GM12878 (cell line): ENCODE data around the gene PRKCQ. TPM values are rescaled to one million over a fixed set of nuclear protein-coding genes. Genes with fewer than 3 reads are reported as not detected.
A peak's percentile ranks its signal among the peaks of the same experiment; 100 is the strongest.

Experiments used
- ATAC-seq: fragments of 200-7000 bp; cut with Tn5 transposase; 3 replicates; pipeline ENCODE4 v1.9.1; 2020; ENCODE audit warnings: mild to moderate bottlenecking, moderate library complexity
- BruUV-seq: library from RNA; stranded (reverse); fragments of 400-500 nt; replicated peaks from 2 replicates; lab custom pipeline; 2021; lab: Mats Ljungman, UMichigan
- CTCF ChIA-PET: fragments of 300-600 bp; sonication (Branson Sonifier 250); formaldehyde crosslinking; extraction: SDS; loops from one replicate; lab custom pipeline; 2021; ENCODE audit warnings: inconsistent platforms; lab: Yijun Ruan, JAX
- POLR2A ChIA-PET: fragments of 350-600 bp; formaldehyde crosslinking; extraction: SDS; loops from one replicate; lab custom pipeline; 2021; ENCODE audit warnings: inconsistent platforms; lab: Charles Lee
- RAD21 ChIA-PET: fragments of 300-600 bp; sonication (Branson Sonifier 250); formaldehyde crosslinking; loops from one replicate; lab custom pipeline; 2023; ENCODE audit warnings: antibody characterized with exemption; ENCODE audit not compliant: unreplicated experiment; lab: Charles Lee
- SMC1A ChIA-PET: fragments of 300-600 bp; sonication (Branson Sonifier 250); formaldehyde crosslinking; loops from one replicate; lab custom pipeline; 2023; ENCODE audit not compliant: unreplicated experiment, uncharacterized antibody; lab: Charles Lee
- DNase-seq: peaks from one replicate; pipeline ENCODE4 v3.0.0-alpha.2; 2011; ENCODE audit warnings: low read depth, low spot score
- FAIRE-seq: peaks from 3 replicates; lab custom pipeline; 2011; peaks lifted over from hg19 to GRCh38; lab: Jason Lieb, UNC
- H2AFZ ChIP-seq: 2 replicates; pipeline ENCODE4 v1.6.0; 2011; ENCODE audit warnings: low read depth, low read length, control low read depth; ENCODE audit not compliant: control insufficient read depth
- H3K27ac ChIP-seq: 2 replicates; pipeline ENCODE4 v1.5.1; 2011; ENCODE audit warnings: control low read depth; ENCODE audit not compliant: control insufficient read depth, insufficient read depth
- H3K27me3 ChIP-seq, 2 experiments: replicated peaks in 1 of 2; 2 replicates each; pipeline versions ENCODE4 v1.6.0 to v1.6.1; 2011; ENCODE audit warnings: low read length in 1 of 2; ENCODE audit not compliant: control insufficient read depth in 2 of 2, insufficient read depth in 2 of 2
- H3K36me3 ChIP-seq, 2 experiments: 2 replicates each; pipeline ENCODE4 v1.5.1; 2011; ENCODE audit warnings: low read length in 1 of 2; ENCODE audit not compliant: control insufficient read depth in 2 of 2, insufficient read depth in 2 of 2
- H3K4me1 ChIP-seq: 2 replicates; pipeline ENCODE4 v1.6.1; 2011; ENCODE audit warnings: mild to moderate bottlenecking, low read length, moderate library complexity, mixed read lengths; ENCODE audit not compliant: control insufficient read depth, insufficient read depth
- H3K4me2 ChIP-seq: 2 replicates; pipeline ENCODE4 v1.6.0; 2011; ENCODE audit warnings: control low read depth; ENCODE audit not compliant: control insufficient read depth, insufficient read depth
- H3K4me3 ChIP-seq: fragments of 200-600 bp; sonication (generic); 2 replicates; pipeline ENCODE4 v1.5.1; 2016
- H3K79me2 ChIP-seq: 2 replicates; pipeline ENCODE4 v1.6.0; 2011; ENCODE audit warnings: low read length; ENCODE audit not compliant: control insufficient read depth, insufficient read depth
- H3K9ac ChIP-seq: 2 replicates; pipeline ENCODE4 v1.8.0; 2011; ENCODE audit warnings: low read length, control low read depth, mixed read lengths; ENCODE audit not compliant: control insufficient read depth, insufficient read depth
- H3K9me3 ChIP-seq: replicated peaks from 3 replicates; pipeline ENCODE4 v1.5.1; 2011; ENCODE audit warnings: mild to moderate bottlenecking, low read length; ENCODE audit not compliant: control insufficient read depth, insufficient read depth
- H4K20me1 ChIP-seq: 2 replicates; pipeline ENCODE4 v1.6.0; 2011; ENCODE audit not compliant: control insufficient read depth, insufficient read depth
- ATF3 ChIP-seq: IDR thresholded peaks from 2 replicates; pipeline ENCODE4 v1.6.1; 2011; ENCODE audit warnings: low read depth, mild to moderate bottlenecking, low read length, moderate library complexity, borderline replicate concordance; ENCODE audit errors: extremely low read depth
- CEBPB ChIP-seq, 2 experiments: fragments of 150-350 bp in 1 of 2; IDR thresholded peaks; 2 replicates each; pipeline ENCODE4 v1.6.1; 2012 to 2014; ENCODE audit warnings: low read depth in 2 of 2, low read length in 2 of 2, borderline replicate concordance in 1 of 2, inconsistent platforms in 1 of 2
- CREB1 ChIP-seq: IDR thresholded peaks from 2 replicates; pipeline ENCODE4 v1.6.1; 2012; ENCODE audit warnings: low read depth, mild to moderate bottlenecking, inconsistent platforms
- EGR1 ChIP-seq, 2 experiments: IDR thresholded peaks; 1 replicate in 1 of 2; 2 replicates in 1 of 2; pipeline ENCODE4 v1.6.1; 2011 to 2012; ENCODE audit warnings: low read depth in 2 of 2, low read length in 2 of 2, borderline replicate concordance in 1 of 2, mild to moderate bottlenecking in 1 of 2, moderate library complexity in 1 of 2
- EP300 ChIP-seq, 2 experiments: fragments of 150-350 bp in 1 of 2; IDR thresholded peaks; 2 replicates each; pipeline ENCODE4 v1.6.1; 2011 to 2012; ENCODE audit warnings: low read depth in 2 of 2, low read length in 2 of 2, borderline replicate concordance in 1 of 2, improper control_type of control experiment in 1 of 2, inconsistent platforms in 1 of 2; ENCODE audit not compliant: control insufficient read depth in 1 of 2
- ESRRA ChIP-seq: IDR thresholded peaks from 2 replicates; pipeline ENCODE4 v1.6.1; 2012; ENCODE audit warnings: mild to moderate bottlenecking, low read length, improper control_type of control experiment
- IKZF1 ChIP-seq: fragments of 450-650 bp; conservative IDR thresholded peaks from 2 replicates; pipeline ENCODE4 v1.6.1; 2017; ENCODE audit warnings: antibody characterized with exemption, mild to moderate bottlenecking
- IKZF2 ChIP-seq, 2 experiments: fragments of 450-650 bp; IDR thresholded peaks; 2 replicates each; pipeline ENCODE4 v1.6.1; 2017; ENCODE audit warnings: mild to moderate bottlenecking in 2 of 2, moderate library complexity in 2 of 2
- KAT2A ChIP-seq: conservative IDR thresholded peaks from 2 replicates; pipeline ENCODE4 v1.6.1; 2011; ENCODE audit warnings: low read depth, low read length; ENCODE audit not compliant: control insufficient read depth
- MLLT1 ChIP-seq: fragments of 450-650 bp; IDR thresholded peaks from 2 replicates; pipeline ENCODE4 v1.6.1; 2016; ENCODE audit warnings: mild to moderate bottlenecking
- PBX3 ChIP-seq: IDR thresholded peaks from 2 replicates; pipeline ENCODE4 v1.6.1; 2011; ENCODE audit warnings: mild to moderate bottlenecking, low read depth, low read length, moderate library complexity; ENCODE audit not compliant: insufficient replicate concordance
- SMC3 ChIP-seq: IDR thresholded peaks from 2 replicates; pipeline ENCODE4 v1.6.1; 2011; ENCODE audit warnings: low read length, improper control_type of control experiment, borderline replicate concordance
- SREBF1 ChIP-seq: IDR thresholded peaks from 2 replicates; pipeline ENCODE4 v1.6.1; 2012; ENCODE audit warnings: mild to moderate bottlenecking, low read length
- ZNF207 ChIP-seq: fragments of 450-650 bp; IDR thresholded peaks from 2 replicates; pipeline ENCODE4 v1.6.1; 2014; ENCODE audit warnings: antibody characterized with exemption, mild to moderate bottlenecking, borderline replicate concordance
- WGBS: methylation state at CpG from one replicate; pipeline ENCODE4 v1.1.6; 2016; ENCODE audit warnings: low lambda C conversion rate; ENCODE audit not compliant: insufficient replicate concordance, insufficient coverage; ENCODE audit errors: missing lambda C conversion rate; 5-methylcytosine and 5-hydroxymethylcytosine counted together
- in situ Hi-C: fragments of 300-500 bp; cut with MboI; formaldehyde crosslinking; loops from 9 replicates; pipeline ENCODE4 v1.14.3; 2018; ENCODE audit warnings: mixed read lengths
- intact Hi-C: fragments of 100-400 bp; cut with micrococcal nuclease; formaldehyde crosslinking; loops from one replicate; pipeline ENCODE4 v1.14.2; 2022; ENCODE audit not compliant: unreplicated experiment
- polyA plus RNA-seq, 11 experiments: library from polyadenylated mRNA; depleted of rRNA in 4 of 11; unstranded in 6 of 11; stranded (reverse) in 5 of 11; fragments of >200 nt; fragmentation: Nextera tagmentation in 4 of 11; fragmentation: Illumina TruSeq in 1 of 11; extraction: Ambion mirVana in 4 of 11; extraction: Trizol in 1 of 11; gene quantifications; 1 replicate in 1 of 11; 2 replicates in 10 of 11; pipeline versions ENCODE4 v1.2.1 to v1.2.3, GENCODE V29; 2011 to 2016; ENCODE audit warnings: inconsistent platforms in 2 of 11, missing spikeins in 2 of 11, low read depth in 1 of 11
- total RNA-seq, 4 experiments: library from RNA; depleted of rRNA in 3 of 4; stranded (reverse); fragments of >200 nt in 3 of 4; fragmentation: Illumina TruSeq in 1 of 4; extraction: Trizol in 1 of 4; gene quantifications; 2 replicates each; pipeline versions ENCODE4 v1.2.1 to v1.2.3, GENCODE V29; 2013 to 2021

Gene PRKCQ
- total and polyA plus RNA-seq, 10 of the 15 experiments (the other 5 are each of a cell fraction or from before 2014, with no cell fraction given): 0.26 to 8.9 (median 0.98) TPM

- WGBS: 55% methylated on average over 8 of the region's 8 CpGs
- ChIA-PET POLR2A (no interaction called here), CTCF (no interaction called here), RAD21 (no interaction called here), SMC1A (no interaction called here)
- no peak overlapping the region for H3K4me2 ChIP-seq
- FAIRE-seq (no peak), DNase-seq (no peak), ATAC-seq (no peak)
- no peaks in the 10 kb centered on the region for H3K79me2 ChIP-seq
- in situ Hi-C loops: no loop called here
- H3K27ac ChIP-seq: no peak overlapping the region
- no peaks in the 10 kb centered on the region for H4K20me1 ChIP-seq
- H2AFZ ChIP-seq: no peak overlapping the region
- TF ChIP-seq EGR1 (IDR thresholded peaks at IDR 0.05; ENCODE audit: borderline replicate concordance in 1 of 2, low read depth in 2 of 2, low read length in 2 of 2): no peak
- no peak for TF ChIP-seq ATF3
- TF ChIP-seq EP300 (IDR thresholded peaks at IDR 0.05; ENCODE audit: borderline replicate concordance in 1 of 2, control insufficient read depth in 1 of 2, low read depth in 2 of 2, low read length in 2 of 2): no peak
- no peak for TF ChIP-seq CEBPB (IDR thresholded peaks at IDR 0.05; ENCODE audit: borderline replicate concordance in 1 of 2, low read depth in 2 of 2, low read length in 2 of 2)
- no peak for TF ChIP-seq SREBF1
- no peaks in the 10 kb centered on the region for H3K9me3 ChIP-seq
- intact Hi-C loops: no loop called here
- no peaks in the 10 kb centered on the region for H3K36me3 ChIP-seq
- no peak overlapping the region for H3K9ac ChIP-seq
- no TSS peak for BruUV-seq
- 0 out of 4 replicates have a peak, but pooled peaks cover 0 to 2% of the 10 kb centered on the region in 2 experiments for H3K27me3 ChIP-seq
- peaks cover 7% of the 10 kb centered on the region for H3K4me1 ChIP-seq
- H3K4me3 ChIP-seq: no peak overlapping the region
Measured at GRCh38 chr10:6478722-6479121, 101.4 kb downstream of the PRKCQ start.

GRCh38 chr10:6476989-6477388, 103.1 kb downstream of the PRKCQ start:
- ChIA-PET SMC1A (interaction anchor here (1.0 to 1.4 kb wide), 5 partner anchors 11 to 31 kb away, joined by 3 to 5 read pairs (median 4); no protein-coding TSS in a partner anchor), RAD21 (interaction anchor here (0.6 to 1.0 kb wide), 3 partner anchors 29 to 159 kb away, joined by 3 read pairs; no protein-coding TSS in a partner anchor), CTCF (interaction anchor here (0.8 kb wide), 1 partner anchor 14 kb away, joined by 3 read pairs; no protein-coding TSS in a partner anchor), POLR2A (interaction anchor here (1.2 kb wide), 1 partner anchor 14 kb away, joined by 6 read pairs; no protein-coding TSS in a partner anchor)
- Histone ChIP-seq H3K4me2 (no peak overlapping the region), H3K4me3 (no peak overlapping the region), H3K27ac (no peak overlapping the region), H3K4me1 (peaks cover 15% of the 10 kb centered on the region), H3K9ac (no peak overlapping the region), H2AFZ (no peak overlapping the region), H4K20me1 (no peaks in the 10 kb centered on the region), H3K36me3 (no peaks in the 10 kb centered on the region), H3K79me2 (no peaks in the 10 kb centered on the region), H3K9me3 (peaks cover 2% of the 10 kb centered on the region; the same call in 2 of the 3 replicates), H3K27me3 (0 out of 4 replicates have a peak, but pooled peaks cover 0 to 2% of the 10 kb centered on the region in 2 experiments)
- in situ Hi-C loops (no loop called here), intact Hi-C loops (no loop called here)
- FAIRE-seq: no peak
- ATAC-seq: peak; percentile 68
- WGBS: 0% methylated on average over 2 of the region's 2 CpGs
- BruUV-seq: no TSS peak
- DNase-seq: no peak
- no peak for TF ChIP-seq SMC3
- TF ChIP-seq MLLT1: no peak
- TF ChIP-seq IKZF2 (IDR thresholded peaks at IDR 0.05): peak; percentile 21 to 27; a peak in 2 of 4 replicates
- no peak for TF ChIP-seq KAT2A
- no peak for TF ChIP-seq ZNF207
- TF ChIP-seq PBX3: no peak
- no peak for TF ChIP-seq CREB1
- TF ChIP-seq ESRRA: no peak
- 0 out of 2 replicates have a peak, but pooled peaks have one; percentile 29 for TF ChIP-seq IKZF1
